GM19452 (cell line): Measurements from ENCODE around the gene MFF.

ENCODE experiments used
- ATAC-seq: cut with Tn5 transposase; IDR thresholded peaks from one replicate; pipeline ENCODE4 v1.9.1; 2021; ENCODE audit not compliant: unreplicated experiment

MFF gene

DNA sequence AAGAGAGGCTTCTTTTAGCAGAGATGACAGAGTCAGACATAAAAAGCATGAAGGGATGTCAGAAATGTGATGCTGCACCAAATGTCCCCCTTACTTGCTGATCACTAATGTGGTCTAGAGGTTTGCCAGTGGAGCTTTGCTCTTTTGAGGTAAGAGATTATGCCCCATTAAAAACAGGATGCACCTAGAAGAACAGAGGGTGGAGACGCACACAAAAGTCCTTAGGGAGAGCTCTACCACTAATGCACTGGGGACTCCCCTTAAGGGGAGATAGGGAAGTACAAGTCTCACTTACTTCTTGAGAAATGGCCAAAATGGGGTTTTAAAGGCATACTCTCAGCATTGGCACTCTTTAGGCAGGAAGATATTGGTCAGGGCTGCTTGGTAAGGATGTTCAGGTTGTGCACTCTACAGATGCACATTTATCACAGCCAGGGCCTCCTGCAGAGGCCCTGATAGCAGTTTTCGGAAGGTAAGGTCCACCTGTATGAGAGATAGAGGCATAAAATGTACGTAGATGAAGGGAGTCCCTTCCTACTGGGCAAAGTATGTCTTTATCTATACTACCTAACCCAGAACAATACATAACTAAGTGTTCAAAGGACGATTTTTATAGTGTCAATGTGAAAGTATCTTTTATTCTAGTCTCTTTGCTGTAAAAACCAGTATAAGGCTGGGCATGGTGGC lies 79.7 kb downstream of the MFF start:
- ATAC-seq, result peak; percentile 35

DNA sequence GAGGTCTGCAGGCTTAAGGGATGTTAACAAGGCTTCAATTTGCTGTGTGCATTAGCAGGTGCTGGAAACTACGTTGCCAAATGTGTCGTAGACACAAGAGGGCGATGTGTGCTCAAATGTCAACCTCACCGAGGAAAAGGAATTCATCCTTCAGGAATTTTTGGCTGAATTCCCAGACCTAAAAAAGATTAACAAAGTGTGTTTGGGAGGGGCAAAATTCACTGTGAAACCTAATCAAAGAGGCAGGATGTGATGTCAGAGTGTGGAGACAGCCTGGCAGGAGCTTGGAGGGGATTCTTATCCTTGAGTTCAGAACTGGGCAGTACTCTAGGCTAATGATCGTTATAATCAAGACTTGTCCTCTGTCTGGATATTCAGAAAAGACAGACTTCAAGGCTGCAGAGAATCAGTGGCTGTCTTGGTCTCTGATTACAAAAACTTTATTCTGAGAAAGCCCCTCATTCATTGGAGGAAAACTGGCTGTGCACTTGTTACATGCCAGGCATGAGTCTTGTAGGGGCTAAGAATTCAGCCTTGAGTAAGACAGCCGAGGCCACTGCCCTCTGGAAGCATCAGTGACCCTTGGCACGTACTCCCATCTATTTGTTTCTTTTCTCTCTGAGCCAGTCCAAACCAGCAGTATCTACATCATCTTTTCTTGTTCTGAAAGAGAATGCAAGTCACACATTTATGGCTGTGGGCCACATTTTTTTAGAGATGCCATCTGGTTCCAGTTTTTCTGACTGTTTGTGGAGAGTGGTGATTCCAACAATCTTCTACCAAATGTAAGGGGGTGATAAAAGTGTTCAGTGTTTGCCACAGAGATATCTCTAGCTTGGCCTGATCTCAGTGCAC lies 81.4 kb downstream of the MFF start:
- no peak for ATAC-seq
